Left renal pelvis (tissue), 4 donors: Measurements from ENCODE around the gene PLA2G6. TPM values are rescaled to one million over a fixed set of nuclear protein-coding genes. Genes with fewer than 3 reads are reported as not detected.
"Not testable (repeated sequence)": the region's sequence is repeated elsewhere in the genome, so short reads cannot be mapped to it uniquely, and the experiment has no call there.

ENCODE experiments used
- DNase-seq, 4 donors: peaks; one replicate each; pipeline ENCODE4 v3.0.0-alpha.2; 2013; ENCODE audit warnings: low read depth in 4 of 4, low spot score in 3 of 4
- polyA plus RNA-seq, 4 donors: library from polyadenylated mRNA; unstranded; fragments of 120-200 nt; gene quantifications; one replicate each; pipeline ENCODE4 v1.2.1, GENCODE V29; 2013; ENCODE audit not compliant: insufficient read length in 4 of 4

PLA2G6 gene
- polyA plus RNA-seq, 4 donors = 29.6 to 66.9 (median 35.2) TPM

- no peak for DNase-seq
Observed at GRCh38 chr22:38193580-38193979, 11.9 kb upstream of the PLA2G6 start.

GRCh38 chr22:38192475-38192863, 10.8 kb upstream of the PLA2G6 start:
- DNase-seq = no peak

- no peak for DNase-seq
Observed at GRCh38 chr22:38191731-38192474, 10.3 kb upstream of the PLA2G6 start.

DNA sequence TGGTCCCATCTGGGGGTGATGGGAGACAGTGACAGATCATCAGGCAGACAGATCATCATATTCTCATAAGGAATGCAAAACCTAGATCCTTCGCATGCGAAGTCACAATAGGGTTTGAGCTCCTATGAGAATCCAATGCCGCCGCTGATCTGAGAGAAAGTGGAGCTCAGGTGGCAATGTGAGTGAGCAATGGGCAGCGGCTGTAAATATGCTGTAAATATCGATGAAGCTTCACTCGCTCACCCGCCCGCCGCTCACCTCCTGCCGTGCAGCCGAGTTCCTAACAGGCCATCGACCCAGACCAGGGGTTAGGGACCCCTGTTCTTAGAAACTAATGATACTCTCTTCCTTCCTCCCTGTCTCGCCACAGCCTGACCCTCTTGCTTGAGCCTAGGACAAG, 9.4 kb upstream of the PLA2G6 start:
- no peak for DNase-seq

- no peak for DNase-seq
Observed at GRCh38 chr22:38190581-38190980, 9.0 kb upstream of the PLA2G6 start.

DNA sequence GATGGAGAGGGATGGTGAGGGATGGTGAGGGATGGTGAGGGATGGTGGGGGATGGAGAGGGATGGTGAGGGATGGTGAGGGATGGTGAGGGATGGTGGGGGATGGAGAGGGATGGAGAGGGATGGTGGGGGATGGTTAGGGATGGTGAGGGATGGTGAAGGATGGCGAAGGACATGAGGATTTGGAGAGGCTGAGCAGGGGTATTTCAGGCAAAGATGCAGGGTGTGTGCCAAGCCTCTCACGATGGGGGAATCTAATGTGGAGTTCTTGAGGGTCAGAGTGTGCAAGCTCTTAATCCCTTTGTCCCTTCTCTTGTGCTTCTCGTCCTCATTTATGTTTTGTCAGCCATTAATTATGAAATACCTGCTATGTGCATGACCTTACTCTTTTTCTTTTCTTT, 7.5 kb upstream of the PLA2G6 start:
- DNase-seq = no peak

DNA sequence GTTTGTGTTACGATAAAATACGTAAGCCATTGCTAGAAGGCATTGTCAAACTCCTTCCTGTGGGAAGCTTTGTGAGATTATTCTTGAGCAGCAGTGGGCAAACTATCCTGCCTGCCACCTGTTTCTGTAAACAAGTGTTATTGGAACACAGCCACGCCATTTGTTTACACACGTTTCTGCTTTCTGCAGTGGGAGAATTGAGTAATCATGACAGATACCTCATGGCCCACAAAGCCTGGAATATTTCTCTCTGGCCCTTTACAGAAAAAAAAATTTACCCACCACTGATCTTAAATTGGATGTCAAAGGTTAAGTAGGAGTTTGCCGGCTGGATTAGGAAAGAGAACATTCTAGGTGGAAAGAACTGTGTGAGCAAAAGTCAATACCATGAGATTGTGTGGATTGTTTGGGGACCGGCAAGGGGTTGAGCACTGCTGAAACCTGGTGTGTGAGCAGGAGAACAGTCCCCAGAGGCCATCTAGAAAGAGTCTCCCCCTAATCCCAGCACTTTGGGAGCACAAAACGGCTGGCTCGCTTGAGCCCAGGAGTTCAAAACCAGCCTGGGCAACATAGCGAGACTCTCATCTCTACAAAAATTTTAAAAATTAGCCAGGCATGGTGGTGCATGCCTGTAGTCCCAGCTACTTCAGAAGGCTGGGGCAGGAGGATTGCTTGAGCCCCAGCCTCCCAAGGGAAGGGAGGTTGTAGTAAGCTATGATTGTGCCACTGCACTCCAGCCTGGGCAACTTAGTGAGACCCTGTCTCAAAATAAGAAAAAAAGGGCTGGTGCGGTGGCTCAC, 6.0 kb upstream of the PLA2G6 start:
- no peak for DNase-seq

- DNase-seq = no peak
Observed at GRCh38 chr22:38186429-38186828, 4.8 kb upstream of the PLA2G6 start.

- DNase-seq = no peak
Observed at GRCh38 chr22:38184788-38185187, 3.2 kb upstream of the PLA2G6 start.

DNA sequence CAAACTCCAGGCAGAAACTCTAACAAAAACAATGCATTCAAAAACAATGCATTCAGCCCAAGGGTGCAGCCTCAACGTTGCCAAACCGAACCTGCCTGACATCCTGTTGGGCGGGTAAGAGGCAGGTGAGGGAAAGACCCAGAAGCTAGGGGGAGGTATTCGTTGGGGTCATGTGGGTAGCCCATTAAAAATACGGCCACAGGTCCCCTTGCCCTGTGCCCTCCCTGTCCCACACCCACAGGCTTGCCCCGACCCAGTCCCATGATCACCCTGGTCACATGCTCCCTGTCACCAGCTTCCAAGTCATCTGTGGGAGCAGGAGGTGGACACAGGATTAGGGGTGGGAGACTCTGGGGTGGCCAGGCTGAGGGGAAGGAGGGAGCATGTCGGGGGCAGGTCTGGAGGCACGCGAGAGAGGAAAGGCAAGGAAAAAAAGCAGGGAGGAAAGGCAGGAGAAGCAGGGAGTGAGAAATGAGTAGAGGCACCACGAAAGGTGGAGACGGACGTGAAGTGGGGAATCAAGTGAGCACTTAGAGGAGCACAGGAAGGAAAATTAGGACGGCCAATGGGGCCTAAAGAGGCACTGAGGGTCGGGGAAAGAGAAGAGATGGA, 683 bp downstream of the PLA2G6 start:
- no peak for DNase-seq

DNA sequence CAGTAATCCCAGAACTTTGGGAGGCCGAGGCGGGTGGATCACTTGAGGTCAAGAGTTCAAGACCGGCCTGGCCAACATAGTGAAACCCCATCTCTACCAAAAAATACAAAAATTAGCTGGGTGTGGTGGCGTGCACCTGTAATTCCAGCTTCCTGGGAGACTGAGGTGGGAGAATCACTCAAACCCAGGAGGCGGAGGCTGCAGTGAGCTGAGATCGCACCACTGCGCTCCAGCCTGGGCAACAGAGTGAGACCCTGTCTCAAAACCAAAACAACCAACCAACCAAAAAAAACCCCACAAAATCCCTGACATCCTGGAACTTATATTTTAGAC, 3.1 kb downstream of the PLA2G6 start:
- not testable (repeated sequence) for DNase-seq

- DNase-seq = no peak
Observed at GRCh38 chr22:38177926-38178604, 3.6 kb downstream of the PLA2G6 start.

DNA sequence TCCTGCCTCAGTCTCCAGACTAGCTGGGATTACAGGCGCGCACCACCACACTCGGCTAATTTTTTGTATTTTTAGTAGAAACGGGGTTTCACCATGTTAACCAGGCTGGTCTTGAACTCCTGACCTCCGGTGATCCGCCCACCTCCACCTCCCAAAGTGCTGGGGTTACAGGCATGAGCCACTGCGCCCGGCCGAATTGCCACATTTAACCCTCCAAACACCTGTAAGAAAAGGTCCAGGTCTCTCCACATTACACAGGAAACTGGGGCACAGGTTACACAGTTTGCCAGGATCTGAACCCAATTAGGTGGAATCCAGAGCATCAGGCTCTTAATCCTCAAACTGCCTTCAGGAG, 4.1 kb downstream of the PLA2G6 start:
- DNase-seq = not testable (repeated sequence)

- no peak for DNase-seq
Observed at GRCh38 chr22:38177044-38177443, 4.6 kb downstream of the PLA2G6 start.

GRCh38 chr22:38176170-38176741, 5.4 kb downstream of the PLA2G6 start:
- no peak for DNase-seq

DNA sequence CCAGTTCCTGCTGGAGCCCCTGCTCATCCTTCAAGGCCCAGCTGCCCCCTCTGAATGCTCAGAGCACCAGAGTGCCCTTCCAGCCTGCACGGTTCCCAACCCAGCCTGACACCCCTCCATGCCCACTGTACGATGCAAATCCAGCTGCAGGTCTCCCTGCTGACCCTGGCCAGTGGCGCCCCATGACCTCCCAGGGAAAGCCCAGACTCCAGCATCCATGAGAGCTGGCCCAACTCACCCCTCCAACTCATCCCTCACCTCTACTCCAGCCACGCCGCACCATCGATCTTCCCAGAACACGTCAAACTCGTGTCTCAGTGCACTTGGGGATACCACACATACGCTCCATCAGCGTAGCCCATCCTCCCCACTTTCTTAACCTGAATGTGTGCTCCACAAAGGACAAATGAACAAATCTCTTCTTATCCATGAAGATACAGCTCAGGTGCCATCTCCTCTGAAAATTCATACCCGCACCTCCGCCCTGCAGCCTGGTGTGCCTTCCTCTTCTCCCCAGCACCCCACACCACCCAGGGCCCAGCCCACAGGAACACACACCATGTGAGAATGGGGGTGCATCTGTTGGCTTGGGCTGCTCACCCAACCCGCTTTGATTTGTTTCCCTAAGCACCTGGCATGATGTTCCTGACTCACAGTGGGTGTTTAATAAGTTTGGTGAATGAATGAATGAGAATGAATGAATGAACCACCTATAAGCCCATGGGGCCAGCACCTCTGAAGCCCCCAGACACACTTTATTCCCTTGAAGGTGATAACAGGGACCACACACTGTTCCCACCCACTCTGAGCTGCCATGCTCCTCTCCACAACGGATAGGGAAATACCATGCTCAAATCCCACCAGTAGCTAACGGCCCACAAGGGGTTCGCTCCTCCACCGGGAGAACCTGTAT, 6.2 kb downstream of the PLA2G6 start:
- DNase-seq = no peak

DNA sequence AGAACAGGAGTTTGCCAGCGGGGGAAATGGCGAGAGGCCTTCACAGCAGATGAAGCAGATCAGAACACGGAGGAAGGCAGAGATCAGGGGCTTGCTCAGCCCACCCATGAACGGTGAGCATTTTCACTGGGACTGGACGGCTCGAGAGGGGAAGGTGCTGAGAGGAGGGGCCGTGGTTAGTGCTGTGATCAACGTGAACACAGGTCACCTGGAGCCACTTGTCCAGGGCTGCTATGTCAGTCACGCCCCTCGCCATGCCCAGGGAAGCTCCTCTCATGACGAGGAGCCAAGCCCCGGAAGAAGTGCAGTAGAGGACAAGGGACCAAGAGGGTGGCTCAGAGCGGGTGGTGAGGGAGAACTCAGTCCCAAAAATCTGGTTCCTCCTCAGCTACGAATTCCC, 7.0 kb downstream of the PLA2G6 start:
- no peak for DNase-seq

GRCh38 chr22:38173641-38173906, 8.1 kb downstream of the PLA2G6 start:
- DNase-seq = no peak

- no peak for DNase-seq
Observed at GRCh38 chr22:38172832-38173640, 8.6 kb downstream of the PLA2G6 start.
